Cerebellar cortex (tissue), 1 donor: Measurements from ENCODE around the gene DIS3.
"Not testable (repeated sequence)": the region's sequence is repeated elsewhere in the genome, so short reads cannot be mapped to it uniquely, and the experiment has no call there.

Experiments used
- DNase-seq: peaks from one replicate; pipeline ENCODE4 v3.0.0-alpha.2; 2015; ENCODE audit warnings: low spot score

DIS3 gene

DNA sequence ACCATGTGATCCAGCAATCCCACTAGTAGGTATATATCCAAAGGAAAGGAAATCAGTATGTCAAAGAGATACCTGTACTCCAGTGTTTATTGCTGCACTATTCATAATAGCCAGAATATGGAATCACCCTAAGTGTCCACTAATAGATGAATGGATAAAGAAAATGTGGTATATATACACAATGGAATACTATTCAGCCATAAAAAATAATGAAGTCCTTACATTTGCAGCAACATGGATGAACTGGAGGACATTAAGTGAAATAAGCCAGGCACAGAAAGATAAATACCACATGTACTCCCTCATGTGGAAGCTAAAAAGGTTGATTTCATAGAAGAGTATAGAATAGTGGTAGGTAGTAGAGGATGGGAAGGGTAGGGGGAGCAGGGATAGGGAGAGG, 30.5 kb downstream of the DIS3 start:
- no peak for DNase-seq

DNA sequence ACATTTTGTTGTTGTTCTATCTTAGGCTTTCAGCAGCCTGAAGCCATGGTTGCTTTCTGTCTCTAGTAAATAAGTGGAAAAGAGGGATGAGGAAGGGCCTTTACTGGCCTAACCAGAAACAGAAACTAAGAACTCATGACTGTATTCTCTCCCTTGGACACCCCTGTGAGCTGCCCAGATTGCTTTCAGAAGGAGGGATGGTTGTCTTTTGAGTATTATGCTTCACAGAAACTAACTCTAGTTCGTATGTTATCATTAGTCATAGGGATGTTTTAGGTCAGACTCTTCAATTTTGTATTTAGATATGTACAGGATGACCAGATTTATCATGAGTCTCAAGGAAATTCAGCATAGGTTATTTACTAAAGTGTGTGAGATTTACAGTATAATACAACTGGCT, 36.4 kb downstream of the DIS3 start:
- DNase-seq, result no peak

DNA sequence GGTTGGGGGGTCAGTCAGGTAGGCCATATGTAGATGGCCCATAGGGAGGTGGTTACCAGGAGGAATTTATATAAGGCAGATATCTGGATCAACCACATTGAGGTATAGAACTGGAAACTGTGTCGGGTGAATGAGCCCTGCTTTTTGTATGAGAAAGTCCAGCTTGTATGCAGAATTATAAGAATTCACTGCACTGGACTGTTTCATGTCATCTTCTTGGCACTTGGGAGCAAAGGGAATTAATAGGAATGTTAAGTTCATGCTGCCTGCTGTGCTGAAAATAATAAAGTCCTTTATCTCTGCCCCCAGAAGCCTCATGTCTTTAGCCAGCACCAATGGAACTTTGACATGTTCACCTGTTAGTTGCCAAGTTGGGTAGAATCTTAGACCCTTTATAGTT, 41.7 kb downstream of the DIS3 start:
- DNase-seq, result no peak

DNA sequence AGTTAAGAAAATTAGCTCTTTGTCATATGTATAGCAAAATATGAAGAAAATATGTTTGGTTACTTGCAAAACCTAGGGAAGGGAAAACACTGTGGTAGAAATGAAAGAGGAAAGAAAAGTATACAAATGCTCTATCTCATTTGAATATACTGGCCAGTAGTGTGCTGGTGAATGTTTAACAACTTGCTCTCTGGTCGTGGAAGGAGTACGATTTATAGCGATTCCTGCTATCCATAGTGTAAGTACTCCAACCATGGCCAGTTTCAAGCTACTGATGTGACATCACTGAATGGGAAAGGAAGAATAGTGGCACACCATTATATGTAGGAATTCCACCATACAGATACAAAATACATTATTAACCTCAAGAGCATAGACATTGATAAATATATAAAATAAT, 44.7 kb downstream of the DIS3 start:
- no peak for DNase-seq

DNA sequence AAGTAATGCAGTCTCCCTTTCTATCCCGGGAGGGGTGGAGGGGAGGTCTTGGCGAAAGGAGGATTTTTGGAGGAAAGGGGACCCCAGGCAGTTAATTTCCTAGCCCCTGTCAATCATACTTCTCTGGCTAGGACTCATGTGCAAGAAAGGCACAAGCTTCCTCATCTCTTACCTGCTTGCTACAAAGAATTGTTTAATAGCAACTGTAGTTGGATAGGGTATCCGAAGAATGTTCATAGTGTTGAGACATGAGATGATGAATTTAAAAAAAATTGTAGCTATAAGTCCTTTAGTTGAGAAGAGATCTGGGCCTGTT, 53.5 kb downstream of the DIS3 start:
- no peak for DNase-seq

DNA sequence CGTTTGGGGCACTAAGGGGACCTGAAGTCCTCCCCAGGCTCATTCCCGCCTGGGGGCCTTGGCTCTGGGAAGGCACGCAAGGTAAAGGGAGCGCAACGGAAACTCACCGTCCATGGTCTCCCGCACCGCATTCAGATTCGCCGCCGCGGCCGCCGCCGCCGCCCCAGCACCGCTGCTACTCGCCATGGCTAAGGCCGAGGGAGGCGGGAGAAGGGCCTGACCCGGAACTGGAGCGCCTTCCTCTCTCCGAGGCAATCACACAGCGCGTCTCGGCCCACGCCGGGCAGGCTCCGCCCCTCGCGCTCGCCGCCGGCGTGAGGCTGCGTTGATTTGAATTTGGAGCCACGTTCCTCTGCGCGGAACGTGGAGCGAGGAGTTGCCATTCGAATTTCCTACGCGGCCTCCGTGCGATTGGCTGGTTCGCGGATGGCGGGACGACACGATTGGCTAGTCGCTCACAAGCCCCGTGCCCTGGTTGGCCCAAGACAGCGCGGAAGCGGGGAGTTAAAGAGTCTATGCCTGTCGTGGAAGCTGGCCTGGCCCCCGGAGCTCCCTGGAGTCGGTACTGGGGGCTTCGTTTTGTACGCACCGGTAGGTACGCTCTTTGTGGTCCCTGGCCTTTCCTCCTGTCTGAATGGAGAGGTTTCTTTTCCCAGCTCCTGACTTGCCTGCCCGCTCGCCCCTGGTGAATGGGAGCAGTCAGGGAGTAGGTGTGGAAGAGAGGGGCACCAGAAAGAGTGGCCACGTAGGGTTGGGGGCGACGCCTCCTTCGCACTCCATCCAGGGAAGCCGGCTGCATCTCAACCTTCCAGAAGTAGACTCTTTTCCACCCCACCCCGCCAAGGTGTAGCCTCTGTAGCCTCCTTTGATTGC, 54.0 kb downstream of the DIS3 start, which contains the start of the genes BORA and MZT1:
Gene BORA (plus strand): TSS at position 507 of the 873 bp plus-strand sequence. CDS start 1,018 bp downstream, outside the sequence.
Gene MZT1 (minus strand): TSS at position 213 of the 873 bp plus-strand sequence. CDS start 27 bp downstream, at position 186.
- DNase-seq, result peak; percentile 97

DNA sequence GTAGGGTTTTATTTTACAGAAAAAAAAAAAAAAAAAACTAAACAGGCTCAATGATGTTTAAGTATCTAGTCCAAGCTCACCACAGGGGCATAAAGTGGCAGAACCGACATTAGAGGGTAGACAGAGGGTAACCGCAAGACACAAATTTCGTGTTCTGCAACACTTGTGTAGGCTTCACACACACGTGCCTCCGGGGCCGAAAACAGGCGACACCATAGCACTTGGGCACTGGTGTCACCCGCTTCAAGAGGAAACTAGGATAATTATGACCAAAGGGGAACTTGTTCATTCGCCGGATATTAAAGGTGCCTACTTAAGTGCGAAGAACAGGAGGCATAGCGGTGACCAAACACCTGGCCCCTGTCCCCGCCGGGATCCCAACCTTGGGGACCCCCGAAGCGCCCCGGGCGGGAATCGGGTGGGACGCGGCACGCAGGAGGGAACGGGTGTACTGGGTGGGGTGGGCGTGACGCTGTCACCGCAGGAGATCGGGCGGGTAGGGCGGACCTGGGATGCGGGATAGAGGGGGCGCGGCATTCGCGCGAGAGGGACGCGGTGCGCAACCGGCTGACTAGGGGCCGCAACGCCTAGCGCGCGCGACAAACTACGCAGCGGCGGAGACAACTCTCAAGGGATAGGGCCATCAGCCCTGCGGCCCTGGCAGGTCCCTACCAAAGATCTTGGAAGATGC, 54.8 kb downstream of the DIS3 start:
- DNase-seq, result peak; percentile 14

DNA sequence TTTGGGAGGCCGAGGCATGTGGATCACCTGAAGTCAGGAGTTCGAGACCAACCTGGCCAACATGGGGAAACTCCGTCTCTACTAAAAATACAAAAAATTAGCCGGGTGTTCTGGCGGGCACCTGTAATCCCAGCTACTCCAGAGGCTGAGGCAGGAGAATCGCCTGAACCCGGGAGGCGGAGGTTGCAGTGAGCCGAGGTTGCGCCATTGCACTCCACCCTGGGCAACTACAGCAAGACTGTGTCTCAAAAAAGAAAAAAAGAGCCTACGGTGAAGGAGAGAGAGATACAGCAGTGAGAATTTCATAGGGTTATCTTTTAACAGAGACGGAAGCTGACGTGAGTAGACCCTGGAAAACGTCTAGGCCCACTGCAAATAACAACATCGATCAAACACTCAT, 55.5 kb downstream of the DIS3 start:
- DNase-seq, result not testable (repeated sequence)

DNA sequence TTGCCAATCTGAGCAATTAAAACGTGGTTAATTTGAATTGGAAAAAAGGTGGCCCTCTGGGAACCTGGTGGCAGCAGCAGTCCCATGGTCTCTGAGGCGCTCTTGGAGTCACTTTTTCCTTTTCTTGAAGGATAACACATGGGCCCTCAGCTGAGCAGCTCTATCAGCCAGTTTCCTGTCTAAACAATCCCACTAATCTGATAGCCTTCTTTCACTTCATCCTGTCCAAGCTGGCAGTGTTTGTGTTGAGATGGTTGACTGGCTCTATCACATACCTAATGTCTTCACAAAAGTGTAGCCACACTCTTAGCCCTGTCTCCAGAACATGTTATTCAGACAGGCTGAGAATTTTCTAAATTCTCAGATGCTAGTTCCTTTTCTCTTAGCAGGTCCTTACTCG, 64.9 kb downstream of the DIS3 start:
- no peak for DNase-seq
